Measurements from ENCODE around the gene BANK1. TPM values are rescaled to one million over a fixed set of nuclear protein-coding genes. Genes with fewer than 3 reads are reported as not detected.

Gene BANK1
- total RNA-seq, 1 donor from 2014 or later: not detected

DNA sequence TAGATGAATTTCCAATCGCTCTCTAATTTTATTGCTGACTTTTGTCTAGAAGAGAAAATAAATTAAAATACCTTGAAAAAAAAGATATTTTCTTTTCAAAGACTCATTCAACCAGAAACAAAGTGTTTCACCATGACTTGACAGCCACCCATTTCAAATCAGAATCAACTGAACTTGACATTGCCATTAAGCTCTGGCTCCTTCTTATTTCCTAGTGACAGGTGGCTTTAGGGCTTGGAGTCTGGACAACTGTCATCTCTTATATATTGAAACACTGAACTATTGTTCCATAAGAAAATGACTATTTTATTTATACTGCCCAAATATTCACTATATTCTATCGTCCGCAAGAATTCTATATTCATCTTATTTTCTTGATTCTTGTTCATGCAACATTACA is 325.6 kb downstream of the BANK1 start:
- DNase-seq (ENCODE audit: low read depth, low spot score): no peak

DNA sequence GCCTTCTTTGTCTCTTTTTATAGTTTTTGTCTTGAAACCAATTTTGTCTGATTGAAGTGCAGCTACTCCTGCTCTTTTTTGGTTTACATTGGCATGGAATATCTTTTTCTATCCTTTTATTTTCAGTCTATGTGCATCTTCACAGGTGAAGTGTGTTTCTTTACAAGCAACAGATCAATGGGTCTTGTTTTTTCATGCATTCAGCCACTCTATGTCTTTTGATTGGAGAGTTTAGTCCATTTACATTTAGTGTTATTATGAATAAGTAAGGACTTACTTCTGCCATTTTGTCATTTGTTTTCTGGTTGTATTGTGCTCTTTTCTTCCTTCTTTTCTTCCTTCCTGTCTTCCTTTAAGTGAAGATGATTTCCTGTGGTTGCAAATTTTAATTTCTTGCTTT is 330.3 kb downstream of the BANK1 start:
- DNase-seq (ENCODE audit: low read depth, low spot score): no peak
